IMR-90 (cell line): Measurements from ENCODE around the gene PRKCE. TPM values are rescaled to one million over a fixed set of nuclear protein-coding genes. Genes with fewer than 3 reads are reported as not detected.

Experiments
- ATAC-seq: fragments of 200-7000 bp; cut with Tn5 transposase; 2 replicates; pipeline ENCODE4 v1.9.1; 2020; ENCODE audit warnings: low read depth, mild to moderate bottlenecking, moderate library complexity
- BruUV-seq: library from RNA; stranded (reverse); fragments of 400-500 nt; replicated peaks from 2 replicates; lab custom pipeline; 2021; lab: Mats Ljungman, UMichigan
- CTCF ChIA-PET: fragments of 300-600 bp; formaldehyde crosslinking; extraction: SDS; loops from one replicate; lab custom pipeline; 2021; ENCODE audit warnings: antibody characterized with exemption; lab: Yijun Ruan, JAX
- POLR2A ChIA-PET: fragments of 300-600 bp; sonication (Branson Sonifier 250); formaldehyde crosslinking; loops from one replicate; lab custom pipeline; 2022; ENCODE audit warnings: antibody characterized with exemption; ENCODE audit not compliant: unreplicated experiment; lab: Charles Lee
- DNase-seq: peaks from one replicate; pipeline ENCODE4 v3.0.0; 2013
- H2AFZ ChIP-seq: replicated peaks from 2 replicates; pipeline ENCODE3; 2013; ENCODE audit warnings: low read length, mild to moderate bottlenecking; ENCODE audit not compliant: poor library complexity
- H2AK5ac ChIP-seq: 2 replicates; pipeline ENCODE4 v1.6.1; 2013; ENCODE audit warnings: low read depth, low read length, inconsistent platforms
- H2AK9ac ChIP-seq: replicated peaks from 2 replicates; pipeline ENCODE3; 2013; ENCODE audit warnings: mild to moderate bottlenecking, low read depth, low read length, moderate library complexity; ENCODE audit not compliant: poor library complexity
- H2BK120ac ChIP-seq: 2 replicates; pipeline ENCODE4 v1.6.1; 2013; ENCODE audit warnings: low read depth, low read length, inconsistent platforms
- H2BK15ac ChIP-seq: 3 replicates; pipeline ENCODE4 v1.6.1; 2013; ENCODE audit warnings: low read depth, low read length, inconsistent platforms
- H2BK20ac ChIP-seq: 2 replicates; pipeline ENCODE4 v1.6.1; 2013; ENCODE audit warnings: low read depth, mild to moderate bottlenecking, inconsistent platforms, low read length, moderate library complexity
- H2BK5ac ChIP-seq: 2 replicates; pipeline ENCODE4 v1.6.1; 2013; ENCODE audit warnings: mild to moderate bottlenecking, low read depth, low read length, inconsistent platforms; ENCODE audit not compliant: poor library complexity, severe bottlenecking
- H3K14ac ChIP-seq: replicated peaks from 2 replicates; pipeline ENCODE4 v1.6.1; 2013; ENCODE audit warnings: low read depth, low read length, inconsistent platforms
- H3K18ac ChIP-seq: 2 replicates; pipeline ENCODE4 v1.6.1; 2013; ENCODE audit warnings: low read depth, low read length, control low read depth
- H3K23ac ChIP-seq: 2 replicates; pipeline ENCODE4 v1.6.1; 2013; ENCODE audit warnings: low read depth, low read length, inconsistent platforms
- H3K27ac ChIP-seq: 2 replicates; pipeline ENCODE4 v1.5.1; 2013; ENCODE audit warnings: mild to moderate bottlenecking, control low read depth, low read length; ENCODE audit not compliant: insufficient read depth
- H3K27me3 ChIP-seq: 2 replicates; pipeline ENCODE4 v1.6.1; 2013; ENCODE audit warnings: low read length; ENCODE audit not compliant: control insufficient read depth, insufficient read depth
- H3K36me3 ChIP-seq: 2 replicates; pipeline ENCODE4 v1.6.1; 2013; ENCODE audit warnings: low read length, mixed read lengths; ENCODE audit not compliant: control insufficient read depth, insufficient read depth
- H3K4ac ChIP-seq: 2 replicates; pipeline ENCODE4 v1.6.1; 2013; ENCODE audit warnings: low read depth, low read length, inconsistent platforms
- H3K4me1 ChIP-seq: 2 replicates; pipeline ENCODE4 v1.6.1; 2013; ENCODE audit warnings: low read length, mixed read lengths; ENCODE audit not compliant: control insufficient read depth, insufficient read depth
- H3K4me2 ChIP-seq: 2 replicates; pipeline ENCODE4 v1.6.1; 2013; ENCODE audit warnings: low read depth, mild to moderate bottlenecking, control low read depth, low read length, moderate library complexity
- H3K4me3 ChIP-seq: 2 replicates; pipeline ENCODE4 v1.5.1; 2013; ENCODE audit warnings: low read depth, mild to moderate bottlenecking, control low read depth, low read length, moderate library complexity; ENCODE audit not compliant: insufficient read depth
- H3K56ac ChIP-seq: 2 replicates; pipeline ENCODE4 v1.6.1; 2013; ENCODE audit warnings: low read length, inconsistent platforms; ENCODE audit not compliant: insufficient read depth; ENCODE audit errors: extremely low read depth
- H3K79me1 ChIP-seq, 2 experiments: 2 replicates each; pipeline ENCODE4 v1.6.1; 2013; ENCODE audit warnings: low read length in 2 of 2, inconsistent platforms in 1 of 2, low read depth in 1 of 2
- H3K9ac ChIP-seq: 2 replicates; pipeline ENCODE4 v1.6.1; 2013; ENCODE audit warnings: low read depth, low read length, control low read depth
- H3K9me1 ChIP-seq: 2 replicates; pipeline ENCODE4 v1.6.1; 2013; ENCODE audit warnings: low read length, inconsistent platforms; ENCODE audit not compliant: insufficient read depth
- H3K9me3 ChIP-seq: 2 replicates; pipeline ENCODE4 v1.6.1; 2013; ENCODE audit warnings: low read length; ENCODE audit not compliant: control insufficient read depth, insufficient read depth
- H4K20me1 ChIP-seq: 2 replicates; pipeline ENCODE4 v1.6.1; 2013; ENCODE audit warnings: low read length, inconsistent platforms; ENCODE audit not compliant: insufficient read depth
- H4K5ac ChIP-seq: 2 replicates; pipeline ENCODE4 v1.6.1; 2013; ENCODE audit warnings: mild to moderate bottlenecking, low read depth, low read length, control low read depth
- H4K8ac ChIP-seq, 2 experiments: 2 replicates each; pipeline ENCODE4 v1.6.1; 2013; ENCODE audit warnings: low read depth in 2 of 2, low read length in 2 of 2, control low read depth in 1 of 2, inconsistent platforms in 1 of 2
- H4K91ac ChIP-seq: 2 replicates; pipeline ENCODE4 v1.6.1; 2013; ENCODE audit warnings: low read depth, low read length, inconsistent platforms; ENCODE audit not compliant: insufficient read depth
- CEBPB ChIP-seq: IDR thresholded peaks from 2 replicates; pipeline ENCODE4 v1.6.1; 2012; ENCODE audit warnings: low read depth, low read length, improper control_type of control experiment
- MAFK ChIP-seq: IDR thresholded peaks from 2 replicates; pipeline ENCODE4 v1.6.1; 2012; ENCODE audit warnings: low read depth, low read length, improper control_type of control experiment
- WGBS, 2 experiments: methylation state at CpG; one replicate each; pipeline versions ENCODE4 v1.1.5 to v1.1.7; 2013; ENCODE audit warnings: missing lambda C conversion rate in 2 of 2; ENCODE audit not compliant: insufficient read length in 1 of 2; ENCODE audit errors: extremely low coverage in 2 of 2; 5-methylcytosine and 5-hydroxymethylcytosine counted together
- dilution Hi-C: fragments of 300-500 bp; cut with HindIII; formaldehyde crosslinking; loops from one replicate; pipeline ENCODE4 v1.14.3; 2018; ENCODE audit warnings: low sequenced_read_pairs; ENCODE audit not compliant: unreplicated experiment
- in situ Hi-C: fragments of 300-500 bp; cut with MboI; formaldehyde crosslinking; loops from 3 replicates; pipeline ENCODE4 v1.14.3; 2019; ENCODE audit warnings: low sequenced_read_pairs, inconsistent platforms, mixed read lengths
- intact Hi-C: fragments of 100-400 bp; cut with micrococcal nuclease; formaldehyde crosslinking; loops from 2 replicates; pipeline ENCODE4 v1.10.0; 2022
- polyA plus RNA-seq, 3 experiments: library from polyadenylated mRNA; depleted of rRNA; stranded (reverse); fragments of >200 nt; gene quantifications; 2 replicates each; pipeline ENCODE4 v1.2.3, GENCODE V29; 2012; ENCODE audit warnings: low replicate concordance in 1 of 3
- total RNA-seq: library from RNA; depleted of rRNA; stranded (reverse); fragments of >200 nt; gene quantifications from 2 replicates; pipeline ENCODE4 v1.2.3, GENCODE V29; 2012

The PRKCE gene
- total and polyA plus RNA-seq, 2 of the 4 experiments (the other 2 are of a cell fraction): 8.1 to 32.4 TPM

- Histone ChIP-seq H3K36me3 (no peaks in the 10 kb centered on the region), H3K56ac (no peak overlapping the region), H2AK9ac (no peak overlapping the region), H3K4me3 (no peak overlapping the region), H3K18ac (peak overlapping the region; percentile 41), H3K23ac (peak overlapping the region; percentile 69; the same call in 1 of the 2 replicates), H3K27me3 (no peaks in the 10 kb centered on the region), H2BK15ac (peak overlapping the region; percentile 62; the same call in 1 of the 3 replicates), H4K5ac (peak overlapping the region; percentile 56; the same call in 1 of the 2 replicates), H2BK120ac (peak overlapping the region; percentile 84; the same call in 1 of the 2 replicates), H3K4ac (peak overlapping the region; percentile 95; the same call in 1 of the 2 replicates), H3K14ac (0 out of 2 replicates have a peak overlapping the region, but pooled peaks have one; percentile 10), H4K8ac (peak overlapping the region; percentile 64 to 77; a peak in 2 of 4 replicates), H2AK5ac (no peak overlapping the region), H2BK20ac (peak overlapping the region; percentile 75; the same call in 1 of the 2 replicates), H3K27ac (no peak overlapping the region), H4K20me1 (no peaks in the 10 kb centered on the region), H3K9me1 (peaks cover 14% of the 10 kb centered on the region), H3K9me3 (no peaks in the 10 kb centered on the region), H4K91ac (peak overlapping the region; percentile 58; the same call in 1 of the 2 replicates), H2AFZ (no peak overlapping the region), H2BK5ac (peak overlapping the region; percentile 73), H3K4me1 (peaks cover 16% of the 10 kb centered on the region), H3K4me2 (no peak overlapping the region), H3K79me1 (peaks cover 7 to 24% of the 10 kb centered on the region in 2 experiments), H3K9ac (no peak overlapping the region)
- in situ Hi-C loops (no loop called here), intact Hi-C loops (loop anchor here (5.0 kb wide), 1 partner anchor 63 kb away; no protein-coding TSS in a partner anchor), dilution Hi-C loops (no loop called here)
- ChIA-PET POLR2A (interaction anchor here (1.0 to 1.2 kb wide), 2 partner anchors 232 to 298 kb away, joined by 3 to 6 read pairs; partner anchors contain the start of gene EPAS1), CTCF (no interaction called here)
- no TSS peak for BruUV-seq
- TF ChIP-seq MAFK (no peak), CEBPB (peak; percentile 53; the same call in 1 of the 2 replicates)
- peak; percentile 81 for DNase-seq
- WGBS, 2 experiments: no CpG with 5 or more reads among the region's 4 CpGs
- ATAC-seq: no peak
Measured at GRCh38 chr2:46065152-46065551, 413.7 kb downstream of the PRKCE start.
